Osteocyte (in vitro differentiated cells): ENCODE measurements around the gene IQSEC1. TPM values are rescaled to one million over a fixed set of nuclear protein-coding genes. Genes with fewer than 3 reads are reported as not detected.

ENCODE experiments used
- DNase-seq: peaks from one replicate; pipeline ENCODE4 v3.0.0; 2021; ENCODE audit warnings: mixed read lengths; ENCODE audit not compliant: unreplicated experiment; ENCODE audit errors: extremely low spot score
- H3K27ac Mint-ChIP-seq: one replicate; pipeline ENCODE4 v1.8.0; 2021; ENCODE audit warnings: mild to moderate bottlenecking, mixed read lengths; ENCODE audit not compliant: unreplicated experiment
- H3K27me3 Mint-ChIP-seq: one replicate; pipeline ENCODE4 v1.8.0; 2021; ENCODE audit warnings: mixed read lengths; ENCODE audit not compliant: unreplicated experiment
- H3K36me3 Mint-ChIP-seq: one replicate; pipeline ENCODE4 v1.8.0; 2021; ENCODE audit warnings: mixed read lengths; ENCODE audit not compliant: unreplicated experiment
- H3K4me1 Mint-ChIP-seq: one replicate; pipeline ENCODE4 v1.8.0; 2021; ENCODE audit warnings: mixed read lengths; ENCODE audit not compliant: unreplicated experiment
- H3K4me3 Mint-ChIP-seq: one replicate; pipeline ENCODE4 v1.8.0; 2021; ENCODE audit warnings: mild to moderate bottlenecking, moderate library complexity, mixed read lengths; ENCODE audit not compliant: unreplicated experiment
- H3K9me3 Mint-ChIP-seq: one replicate; pipeline ENCODE4 v1.8.0; 2021; ENCODE audit warnings: mixed read lengths; ENCODE audit not compliant: unreplicated experiment
- CTCF ChIP-seq: fragments of 200-600 bp; sonication (generic); IDR thresholded peaks from 2 replicates; pipeline ENCODE4 v1.5.0; 2021; ENCODE audit warnings: antibody characterized with exemption, mild to moderate bottlenecking, moderate library complexity
- total RNA-seq: library from RNA; stranded (reverse); gene quantifications from 2 replicates; pipeline ENCODE4 v1.2.1, GENCODE V29; 2021

The IQSEC1 gene
- total RNA-seq, 1 donor from 2014 or later = 37.9 TPM

GRCh38 chr3:12998648-12999047 lies 74.6 kb downstream of the IQSEC1 start:
- Mint-ChIP-seq H3K4me1 (peaks cover 5% of the 10 kb centered on the region), H3K4me3 (no peak overlapping the region), H3K27me3 (peaks cover 4% of the 10 kb centered on the region), H3K36me3 (no peaks in the 10 kb centered on the region), H3K9me3 (no peaks in the 10 kb centered on the region), H3K27ac (no peak overlapping the region)
- no peak for DNase-seq
- no peak for TF ChIP-seq CTCF

GRCh38 chr3:12997387-12997786 lies 75.8 kb downstream of the IQSEC1 start:
- Mint-ChIP-seq H3K4me3 (no peak overlapping the region), H3K4me1 (peaks cover 5% of the 10 kb centered on the region), H3K27me3 (peaks cover 4% of the 10 kb centered on the region), H3K9me3 (no peaks in the 10 kb centered on the region), H3K27ac (no peak overlapping the region), H3K36me3 (no peaks in the 10 kb centered on the region)
- TF ChIP-seq CTCF = no peak
- no peak for DNase-seq

GRCh38 chr3:12996181-12996506 lies 77.1 kb downstream of the IQSEC1 start:
- no peak for TF ChIP-seq CTCF
- no peak for DNase-seq
- Mint-ChIP-seq H3K27me3 (peaks cover 4% of the 10 kb centered on the region), H3K27ac (no peak overlapping the region), H3K9me3 (no peaks in the 10 kb centered on the region), H3K4me1 (peaks cover 7% of the 10 kb centered on the region), H3K36me3 (no peaks in the 10 kb centered on the region), H3K4me3 (no peak overlapping the region)

- Mint-ChIP-seq H3K36me3 (no peaks in the 10 kb centered on the region), H3K4me3 (peak overlapping the region; percentile 15), H3K27me3 (peaks cover 4% of the 10 kb centered on the region), H3K4me1 (peaks cover 12% of the 10 kb centered on the region), H3K9me3 (no peaks in the 10 kb centered on the region), H3K27ac (peak overlapping the region; percentile 88)
- TF ChIP-seq CTCF = no peak
- no peak for DNase-seq
Observed at GRCh38 chr3:12995389-12996180, 77.6 kb downstream of the IQSEC1 start.

- Mint-ChIP-seq H3K27ac (peak overlapping the region; percentile 88), H3K36me3 (no peaks in the 10 kb centered on the region), H3K4me1 (peaks cover 16% of the 10 kb centered on the region), H3K9me3 (no peaks in the 10 kb centered on the region), H3K4me3 (peak overlapping the region; percentile 85), H3K27me3 (peaks cover 1% of the 10 kb centered on the region)
- TF ChIP-seq CTCF = peak; percentile 95
- DNase-seq = peak; percentile 96
Observed at GRCh38 chr3:12994607-12995388, 78.4 kb downstream of the IQSEC1 start.
